Measurements from ENCODE around the gene ARHGEF28.

The ARHGEF28 gene

DNA sequence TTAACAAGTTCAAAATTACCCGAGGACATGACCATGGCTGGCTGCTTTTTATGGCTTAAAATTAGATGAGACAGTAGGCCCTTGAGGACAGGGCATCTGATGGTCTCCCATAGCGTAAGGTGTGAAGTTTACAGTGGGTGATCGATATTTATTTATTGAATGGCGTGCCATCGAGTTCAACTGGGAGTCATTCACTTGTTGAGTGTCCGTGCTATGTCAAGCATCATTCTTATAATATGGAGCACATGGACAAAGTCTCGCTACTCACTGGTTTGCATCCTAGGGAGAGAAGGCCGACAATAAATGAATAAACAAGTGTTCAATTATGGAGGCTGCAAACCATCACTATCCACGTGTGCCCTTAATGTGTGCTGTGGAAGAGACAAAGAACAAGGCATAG is 277.2 kb downstream of the ARHGEF28 start:
- DNase-seq (ENCODE audit: low spot score): no peak

DNA sequence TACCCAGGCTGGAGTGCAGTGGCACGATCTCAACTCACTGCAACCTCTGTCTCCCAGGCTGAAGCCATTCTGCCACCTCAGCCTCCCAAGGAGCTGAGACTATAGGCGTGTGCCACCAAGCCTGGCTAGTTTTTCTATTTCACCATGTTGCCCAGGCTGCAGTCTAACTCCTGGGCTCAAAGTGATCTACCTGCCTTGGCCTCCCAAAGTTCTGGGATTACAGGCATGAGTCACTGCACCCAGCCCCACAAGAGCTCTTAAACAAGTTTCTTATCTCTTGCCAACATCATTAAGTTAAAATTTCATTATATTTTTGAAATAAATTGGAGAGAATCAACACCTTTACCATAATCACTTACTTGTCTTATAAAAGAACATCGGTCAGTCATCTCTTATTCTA is 280.3 kb downstream of the ARHGEF28 start:
- no peak for DNase-seq (ENCODE audit: low spot score)

DNA sequence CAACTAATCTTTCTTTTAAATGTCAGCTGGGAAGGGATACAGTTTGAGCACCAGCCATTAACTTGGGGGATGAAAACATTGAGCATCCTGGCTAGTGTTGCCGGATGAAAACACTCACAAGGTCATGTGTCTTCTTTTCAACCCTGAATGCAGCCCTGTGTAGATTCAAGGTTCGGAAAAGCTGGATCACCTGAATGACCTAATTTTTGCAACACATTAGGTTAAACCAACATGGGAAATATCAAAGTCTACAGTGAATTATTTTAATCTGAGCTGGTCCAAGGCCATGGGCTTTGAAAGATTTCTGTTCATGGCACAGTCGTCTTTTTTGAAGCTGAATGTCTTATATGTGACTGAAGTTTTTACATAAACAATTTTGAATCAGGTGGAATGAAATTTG is 281.2 kb downstream of the ARHGEF28 start:
- DNase-seq (ENCODE audit: low spot score): no peak

DNA sequence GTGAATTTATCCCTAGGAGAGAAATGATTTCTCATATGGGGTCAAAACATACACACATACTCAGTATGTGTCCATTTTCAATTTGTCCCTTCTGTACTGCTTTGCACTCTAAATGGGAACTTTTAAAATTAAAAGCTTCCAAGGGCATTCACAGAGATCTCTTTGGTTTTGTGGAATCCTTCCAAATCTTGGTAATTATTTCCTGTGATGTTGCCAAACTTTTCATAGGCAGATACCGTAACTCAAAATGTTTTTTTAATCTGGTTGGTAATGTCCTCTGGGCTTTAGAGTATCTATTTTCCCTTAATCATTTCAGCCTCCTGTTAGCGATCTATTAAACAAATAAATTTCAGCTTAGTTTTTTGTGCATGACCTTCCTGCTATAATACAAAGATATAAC is 282.4 kb downstream of the ARHGEF28 start:
- no peak for DNase-seq (ENCODE audit: low spot score)

DNA sequence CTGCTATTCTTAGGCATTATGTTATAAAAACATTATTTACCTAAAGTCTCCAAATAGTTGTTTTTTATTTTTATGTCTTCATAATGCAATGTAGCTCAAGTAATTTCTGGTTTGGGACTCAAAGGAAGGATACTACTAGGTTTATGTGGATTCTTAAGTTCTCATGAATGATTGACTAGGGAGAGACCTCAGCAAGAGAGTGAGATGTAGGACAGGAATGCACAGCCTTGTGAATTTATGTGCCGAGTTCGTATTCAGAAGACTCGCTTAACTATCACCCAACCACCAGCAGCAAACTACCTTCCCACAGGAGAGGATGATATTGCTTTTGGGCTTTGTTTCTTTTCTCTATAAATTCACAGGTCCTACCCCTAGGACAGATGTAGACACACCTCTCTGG is 282.9 kb downstream of the ARHGEF28 start:
- DNase-seq (ENCODE audit: low spot score): no peak

DNA sequence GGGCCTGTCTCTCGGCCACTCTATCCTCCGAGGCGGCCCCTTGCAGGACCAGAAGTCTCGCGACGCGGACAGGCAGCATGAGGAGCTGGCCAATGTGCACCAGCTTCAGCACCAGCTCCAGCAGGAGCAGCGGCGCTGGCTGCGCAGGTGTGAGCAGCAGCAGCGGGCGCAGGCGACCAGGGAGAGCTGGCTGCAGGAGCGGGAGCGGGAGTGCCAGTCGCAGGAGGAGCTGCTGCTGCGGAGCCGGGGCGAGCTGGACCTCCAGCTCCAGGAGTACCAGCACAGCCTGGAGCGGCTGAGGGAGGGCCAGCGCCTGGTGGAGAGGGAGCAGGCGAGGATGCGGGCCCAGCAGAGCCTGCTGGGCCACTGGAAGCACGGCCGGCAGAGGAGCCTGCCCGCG is 283.5 kb downstream of the ARHGEF28 start:
- no peak for DNase-seq (ENCODE audit: low spot score)

DNA sequence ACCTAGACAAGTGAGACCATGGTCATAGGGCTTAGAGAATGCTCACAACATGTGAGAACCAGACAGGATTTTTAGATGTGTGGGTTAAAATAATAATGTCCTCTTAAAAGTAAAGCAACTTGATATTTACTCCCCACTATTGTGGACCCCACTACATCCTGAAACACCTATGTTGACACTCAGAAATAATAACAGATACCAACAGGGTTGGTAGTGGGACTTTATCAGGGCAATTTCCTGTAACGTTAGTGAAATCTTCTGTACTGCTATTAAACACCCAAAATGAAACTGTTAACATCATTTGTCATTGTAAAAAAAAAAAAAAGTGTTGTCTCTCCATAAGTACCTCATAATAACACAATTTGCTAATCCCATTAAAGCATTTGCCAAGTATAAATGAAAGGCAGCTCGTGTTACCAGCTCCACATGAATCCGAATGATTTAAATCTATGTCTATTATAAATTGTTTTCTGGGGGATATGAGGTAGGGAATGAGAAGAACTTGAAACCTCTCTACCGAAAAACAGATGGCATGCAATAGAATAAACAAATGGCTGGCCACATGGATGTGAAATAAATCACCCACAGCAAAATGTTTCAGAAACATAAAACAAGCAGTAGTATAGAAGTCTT is 285.9 kb downstream of the ARHGEF28 start:
- no peak for DNase-seq (ENCODE audit: low spot score)

DNA sequence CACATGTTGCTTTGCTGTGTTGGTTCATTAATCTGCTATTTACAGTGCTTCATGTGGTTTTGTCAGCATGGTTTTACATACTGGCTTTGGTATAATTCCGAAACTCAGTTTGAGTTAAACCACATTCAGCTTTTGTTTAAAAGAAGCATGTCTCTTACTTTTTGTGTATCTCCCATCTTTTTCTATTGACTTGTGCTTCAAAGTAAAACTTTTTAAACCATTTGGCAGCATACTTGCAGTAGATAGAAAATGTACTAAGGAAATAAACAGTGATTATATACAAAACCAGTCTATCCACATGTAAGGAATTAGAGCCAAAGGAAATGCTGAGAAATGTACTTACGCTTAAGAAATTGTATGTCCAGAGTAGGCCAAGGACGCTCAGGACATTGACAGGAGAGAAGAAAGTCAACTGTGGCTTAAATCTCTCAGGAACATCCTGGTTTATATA is 286.9 kb downstream of the ARHGEF28 start:
- DNase-seq (ENCODE audit: low spot score): no peak

DNA sequence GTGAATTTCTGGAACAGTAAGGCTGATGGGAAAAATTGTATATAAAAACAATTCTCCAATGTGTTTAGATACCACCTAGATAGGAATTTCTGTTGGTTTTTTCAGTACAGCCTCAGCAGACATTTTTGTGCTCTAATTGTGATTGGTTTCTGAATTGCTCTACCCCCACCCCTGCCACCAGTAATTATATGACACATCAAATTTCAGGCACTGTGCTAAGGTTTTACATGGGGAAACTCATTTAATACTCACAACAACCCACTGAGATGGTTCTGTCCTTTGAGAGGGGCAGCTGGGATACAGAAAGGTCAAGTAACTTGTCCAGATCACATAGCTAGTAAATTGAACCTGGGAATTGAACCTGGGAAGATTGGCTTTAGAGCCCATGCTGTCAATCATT is 288.0 kb downstream of the ARHGEF28 start:
- DNase-seq (ENCODE audit: low spot score): no peak

DNA sequence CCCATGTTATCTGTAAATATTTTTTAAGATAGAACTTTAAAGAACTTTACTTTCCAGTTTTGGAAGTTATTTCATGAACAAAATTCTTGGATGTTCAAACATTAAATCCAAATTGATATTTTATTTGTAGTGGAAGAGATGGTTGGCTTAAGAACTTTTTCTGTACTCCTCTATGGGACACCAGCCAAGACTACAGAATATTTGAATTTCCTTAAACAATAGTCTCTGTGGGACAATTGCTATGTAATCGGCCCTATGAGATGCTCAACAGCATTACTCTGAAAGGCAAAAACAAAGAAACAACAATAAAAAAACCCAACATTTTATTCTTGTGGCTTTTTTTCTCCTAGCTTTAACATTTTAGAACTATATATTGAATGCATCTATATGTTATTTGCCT is 289.3 kb downstream of the ARHGEF28 start:
- DNase-seq (ENCODE audit: low spot score): no peak

DNA sequence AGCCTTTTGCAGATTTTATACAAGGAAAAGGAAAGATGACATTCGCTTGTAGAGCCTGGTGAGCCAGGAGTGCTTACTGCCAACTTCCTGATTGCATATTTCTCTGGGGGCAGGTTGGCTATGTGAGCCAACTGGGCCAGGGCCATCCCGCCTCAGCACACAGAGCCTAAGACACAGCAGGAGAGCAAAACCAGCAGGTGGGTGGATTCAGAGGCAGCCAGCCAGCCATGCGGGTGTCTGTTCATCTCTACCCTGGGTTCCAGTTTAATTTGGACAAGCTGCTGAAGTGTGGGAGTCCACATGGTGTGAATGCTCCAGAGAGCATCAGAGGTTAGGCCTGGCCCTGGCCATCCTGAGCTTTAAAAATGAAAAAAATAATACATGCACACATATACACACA is 291.4 kb downstream of the ARHGEF28 start:
- DNase-seq (ENCODE audit: low spot score): no peak

DNA sequence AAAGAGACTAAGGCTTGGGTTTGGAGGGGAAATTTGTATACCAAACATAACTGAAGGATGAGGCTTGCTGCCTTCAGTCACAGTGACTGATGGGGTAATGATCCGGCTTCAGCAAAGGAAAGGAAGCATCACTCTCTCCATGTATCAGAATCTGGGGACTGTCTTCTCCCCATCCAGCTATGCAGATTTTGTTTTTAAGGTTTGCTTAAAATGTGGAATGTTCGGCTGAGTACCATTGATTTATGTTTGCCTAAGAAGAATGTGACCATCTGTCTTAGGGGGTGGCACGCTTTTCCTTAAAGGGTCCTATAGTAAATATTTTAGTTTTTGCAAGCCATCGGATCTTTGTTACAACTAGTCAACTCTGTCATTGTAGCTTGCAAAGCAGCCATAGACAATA is 291.9 kb downstream of the ARHGEF28 start:
- no peak for DNase-seq (ENCODE audit: low spot score)

DNA sequence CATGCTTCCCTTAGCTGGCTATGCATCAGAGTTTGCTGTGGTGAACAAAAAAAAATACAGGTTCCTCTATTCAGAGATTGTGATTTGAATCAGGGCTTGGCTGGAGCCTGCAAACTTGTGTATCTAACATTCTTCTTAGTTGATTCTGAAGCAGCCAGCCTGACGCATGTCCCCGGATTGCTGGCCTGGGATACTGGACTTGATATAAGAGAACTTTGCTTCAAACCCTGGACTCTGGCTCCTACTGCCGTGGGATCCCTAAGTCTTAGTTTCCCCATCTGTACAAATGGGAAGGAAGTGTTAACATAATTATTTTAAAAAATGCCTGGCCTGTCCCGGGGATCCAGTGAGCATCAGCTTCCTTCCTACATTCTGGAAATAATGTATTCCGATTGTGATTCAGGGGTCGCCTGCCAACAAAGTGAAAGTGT is 292.8 kb downstream of the ARHGEF28 start:
- no peak for DNase-seq (ENCODE audit: low spot score)

DNA sequence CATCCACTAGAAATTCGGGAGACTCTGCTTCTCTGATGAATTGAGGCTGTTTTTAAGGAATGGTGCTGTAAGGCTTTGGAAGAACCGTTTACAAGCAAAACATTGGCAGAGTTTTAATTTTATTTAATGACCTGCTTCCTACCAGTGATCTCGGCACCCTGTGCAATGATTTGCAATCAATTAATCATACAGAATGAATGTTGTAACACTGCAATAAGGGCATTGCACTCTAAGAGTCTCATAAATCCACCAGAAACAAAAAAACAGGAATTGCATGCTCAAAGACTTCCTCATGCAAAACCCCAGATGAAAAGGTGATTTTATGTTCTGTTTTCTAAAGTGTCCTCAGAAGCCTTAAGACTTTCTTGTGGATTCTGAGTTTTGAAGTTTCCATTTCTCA is 295.7 kb downstream of the ARHGEF28 start:
- DNase-seq (ENCODE audit: low spot score): no peak

DNA sequence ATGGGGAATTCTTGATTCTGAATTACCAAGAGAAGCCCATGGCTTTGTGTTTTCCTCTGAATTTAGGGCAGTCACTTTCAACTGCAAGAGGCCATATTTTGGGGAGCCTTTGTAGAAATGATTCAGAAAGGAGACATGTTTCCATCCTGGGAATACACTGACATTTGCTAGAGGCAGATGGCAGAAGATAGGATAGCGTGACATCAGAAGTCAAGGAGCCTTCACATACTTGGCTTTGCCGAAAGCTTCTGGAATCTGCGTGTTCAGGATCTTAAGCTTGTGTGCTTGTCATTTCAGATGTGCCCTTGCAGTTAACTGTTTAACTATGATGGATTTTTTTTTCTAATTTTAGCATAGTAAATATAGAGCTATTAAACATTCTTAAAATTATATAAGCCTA is 296.2 kb downstream of the ARHGEF28 start:
- no peak for DNase-seq (ENCODE audit: low spot score)

DNA sequence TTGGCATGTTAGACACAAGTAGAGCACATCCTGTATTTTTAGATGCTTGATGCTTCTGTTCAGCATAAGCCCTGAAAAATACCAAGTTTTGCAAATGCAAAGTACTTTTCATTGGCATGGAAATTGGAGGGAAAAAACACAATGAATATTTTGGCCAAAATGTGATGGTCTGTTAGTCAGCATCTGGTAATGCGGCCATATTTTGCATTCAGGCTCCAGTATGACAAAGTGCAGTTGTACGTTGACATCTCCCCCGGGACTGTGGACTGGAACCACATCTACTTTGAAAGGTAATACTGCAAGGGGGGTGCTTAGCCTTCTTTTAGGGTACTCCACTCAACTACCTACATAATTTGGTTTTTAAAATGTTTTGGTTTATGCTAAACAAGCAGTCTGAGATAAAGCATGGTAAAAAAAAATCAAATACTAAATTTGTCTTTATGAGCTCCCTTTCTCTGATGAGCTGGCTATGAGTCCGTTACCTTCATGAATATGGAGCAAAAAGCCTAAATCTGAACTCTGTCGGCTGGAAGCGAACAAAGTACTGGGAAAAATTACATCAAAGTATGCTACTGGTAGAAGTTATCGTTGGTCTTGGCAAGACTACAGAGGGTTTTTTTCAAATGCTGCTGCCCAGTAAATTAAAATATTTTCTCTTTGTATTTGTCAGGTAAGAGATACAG is 297.0 kb downstream of the ARHGEF28 start:
- no peak for DNase-seq (ENCODE audit: low spot score)

DNA sequence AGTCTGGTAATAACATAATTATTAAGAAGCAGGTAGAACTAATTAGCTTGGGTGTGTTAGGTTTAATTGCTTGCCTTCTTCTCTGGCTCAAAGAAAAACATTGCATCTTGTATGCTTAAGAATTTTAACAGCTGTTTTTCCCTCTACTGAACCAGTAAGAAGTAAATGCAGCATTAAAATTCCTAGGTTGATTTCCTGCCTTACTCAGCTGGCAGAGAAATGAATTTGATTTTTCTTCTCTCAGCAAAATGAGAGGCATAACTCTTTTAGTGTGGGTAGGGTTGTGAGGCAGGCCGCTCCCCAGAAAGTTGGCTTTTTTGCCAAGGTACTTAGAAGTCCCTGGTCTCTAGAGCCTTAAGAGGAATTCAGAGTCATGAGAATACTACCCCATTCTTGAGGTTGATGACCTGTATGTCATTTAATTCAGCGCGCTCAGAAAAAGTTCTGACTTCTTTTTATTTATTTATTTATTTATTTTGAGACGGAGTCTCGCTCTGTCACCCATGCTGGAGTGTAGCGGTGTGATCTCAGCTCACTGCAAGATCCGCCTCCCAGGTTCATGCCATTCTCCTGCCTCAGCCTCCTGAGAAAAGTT is 302.6 kb downstream of the ARHGEF28 start:
- no peak for DNase-seq (ENCODE audit: low spot score)

DNA sequence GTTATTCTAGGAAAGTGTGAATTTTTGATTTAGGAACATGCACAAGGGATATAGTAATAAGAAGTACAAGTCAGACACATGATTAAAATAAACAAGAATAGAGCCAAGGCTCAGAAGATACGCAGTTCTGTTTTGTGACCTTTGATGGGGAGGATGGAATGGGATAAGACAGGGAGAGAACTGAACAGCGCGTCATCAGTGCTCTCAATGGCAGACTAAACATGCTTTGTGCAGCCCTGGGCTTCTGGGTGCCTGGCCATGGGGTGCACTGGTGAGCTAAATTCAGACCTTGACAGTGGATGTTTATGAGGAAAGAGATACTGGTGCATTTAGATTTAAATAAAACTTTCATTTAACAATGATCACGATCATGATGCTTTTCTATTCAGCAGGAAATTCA is 309.7 kb downstream of the ARHGEF28 start:
- DNase-seq (ENCODE audit: low spot score): no peak

DNA sequence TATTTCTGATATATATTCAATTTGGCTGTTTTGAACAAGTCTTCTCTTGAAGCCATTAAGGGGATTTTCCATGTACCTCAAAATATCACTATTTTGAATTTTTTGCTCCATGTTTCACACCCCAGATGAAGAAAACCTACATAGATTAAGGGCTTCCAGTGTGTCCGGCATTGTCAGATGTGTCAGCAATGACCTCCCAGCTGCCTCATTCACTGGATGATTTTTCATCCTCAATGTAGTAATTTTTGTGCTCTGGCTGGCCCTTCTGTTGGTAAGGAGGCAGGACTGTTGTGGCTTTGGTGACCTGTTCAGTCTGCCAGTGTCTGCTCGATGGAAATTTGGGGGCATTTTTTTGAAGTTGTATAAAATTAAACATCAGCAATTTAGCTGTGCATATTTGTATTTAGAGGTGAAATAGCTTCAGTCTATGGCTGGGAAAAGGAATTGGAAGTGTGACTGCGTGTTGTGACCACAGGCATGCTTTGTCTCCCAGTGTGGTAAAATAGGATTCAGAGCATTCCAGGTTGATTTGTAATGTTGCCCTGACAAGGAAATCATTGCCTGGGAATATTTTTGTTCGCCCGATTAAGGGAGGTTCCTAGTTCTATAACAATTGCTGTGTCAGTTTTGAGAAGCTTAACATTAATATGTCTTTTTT is 312.4 kb downstream of the ARHGEF28 start:
- DNase-seq (ENCODE audit: low spot score): no peak

DNA sequence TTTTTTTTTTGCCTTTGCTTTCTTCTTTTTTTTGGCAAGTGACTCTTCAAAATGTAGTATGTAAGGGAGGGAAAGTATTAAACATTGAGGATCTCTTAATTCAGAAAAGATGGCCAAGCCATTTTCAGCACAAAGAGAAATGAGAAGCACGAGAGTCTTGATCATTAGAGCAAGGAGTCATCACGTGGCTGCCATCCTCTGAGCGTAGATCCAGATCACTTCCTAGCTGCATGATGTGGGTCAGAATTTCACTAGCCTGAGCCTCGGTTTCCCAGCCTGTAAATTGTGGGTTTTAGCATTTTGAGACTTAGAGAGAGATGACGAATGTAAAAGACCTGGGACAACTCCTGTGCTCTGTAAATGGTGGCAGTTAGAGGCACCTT is 312.9 kb downstream of the ARHGEF28 start:
- DNase-seq (ENCODE audit: low spot score): no peak

DNA sequence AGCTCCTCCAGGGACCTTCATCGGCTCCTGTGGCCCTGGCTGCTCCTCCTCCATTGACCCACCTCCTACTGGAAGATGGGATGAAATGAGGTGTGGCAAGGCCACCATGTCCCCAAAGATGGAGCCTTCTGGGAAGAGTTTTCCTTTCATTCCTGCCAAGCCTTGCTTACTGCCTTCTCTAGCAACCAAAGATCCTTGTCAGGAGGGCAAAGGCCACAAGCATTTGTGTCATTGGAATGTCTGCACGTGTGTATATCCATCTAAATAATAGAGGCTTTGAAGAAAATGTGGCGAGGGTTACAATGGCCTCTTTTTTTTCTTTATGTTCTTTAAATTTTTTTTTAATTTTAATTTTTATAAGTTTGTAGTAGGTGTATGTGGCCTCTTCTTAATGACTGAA is 313.6 kb downstream of the ARHGEF28 start:
- DNase-seq (ENCODE audit: low spot score): no peak

DNA sequence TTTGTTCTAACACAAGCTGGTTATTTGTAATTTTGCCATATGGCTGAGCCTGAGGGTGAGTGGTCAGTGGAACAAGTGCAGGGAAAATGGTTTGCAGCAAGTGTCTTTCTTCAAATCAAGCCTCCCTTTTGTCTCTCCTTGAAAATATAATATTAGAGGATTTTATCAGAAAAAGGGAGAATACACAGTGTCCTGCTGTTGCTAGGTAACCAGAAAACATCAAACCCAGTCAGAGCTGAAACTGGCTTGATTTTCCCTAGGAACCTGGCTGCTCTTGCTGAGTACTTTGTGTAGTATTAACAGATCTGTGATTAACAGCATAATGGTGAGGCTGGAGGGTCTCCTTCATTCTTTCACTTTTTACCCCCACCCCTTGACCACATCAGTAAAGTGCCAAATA is 314.0 kb downstream of the ARHGEF28 start:
- DNase-seq (ENCODE audit: low spot score): no peak

DNA sequence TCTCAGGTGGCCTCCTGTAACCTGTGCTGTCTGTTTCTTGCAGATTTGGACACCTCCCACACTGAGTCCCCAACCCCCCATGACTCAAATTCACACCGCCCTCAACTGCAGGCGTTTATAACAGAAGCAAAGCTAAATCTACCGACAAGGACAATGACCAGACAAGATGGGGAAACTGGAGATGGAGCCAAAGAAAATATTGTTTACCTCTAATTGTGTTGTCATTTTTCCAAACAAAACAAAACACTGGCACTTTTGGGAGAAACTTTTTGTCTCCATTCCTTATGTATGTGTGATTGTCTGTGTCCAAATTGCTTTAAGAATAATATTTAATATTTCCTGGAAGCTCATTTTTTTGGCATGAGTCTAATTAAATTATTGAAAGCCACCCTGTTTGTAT is 314.8 kb downstream of the ARHGEF28 start:
- no peak for DNase-seq (ENCODE audit: low spot score)
